Mammary epithelial cell (primary cell): ENCODE data around the gene TGFB3.

Source experiments
- EZH2 ChIP-seq: IDR thresholded peaks from 2 replicates; pipeline ENCODE4 v1.6.1; 2012; ENCODE audit warnings: low read length, inconsistent platforms, borderline replicate concordance
- TF ChIP-seq, protein P1 (sequence below), 2 donors: IDR thresholded peaks in 1 of 2; conservative IDR thresholded peaks in 1 of 2; 2 replicates each; pipeline ENCODE4 v1.5.1; 2011 to 2012; ENCODE audit warnings: inconsistent platforms in 2 of 2, low read length in 2 of 2, mild to moderate bottlenecking in 2 of 2, control low read depth in 1 of 2, low read depth in 1 of 2; ENCODE audit not compliant: insufficient read depth in 1 of 2; ENCODE audit errors: extremely low read depth in 1 of 2

DNA sequence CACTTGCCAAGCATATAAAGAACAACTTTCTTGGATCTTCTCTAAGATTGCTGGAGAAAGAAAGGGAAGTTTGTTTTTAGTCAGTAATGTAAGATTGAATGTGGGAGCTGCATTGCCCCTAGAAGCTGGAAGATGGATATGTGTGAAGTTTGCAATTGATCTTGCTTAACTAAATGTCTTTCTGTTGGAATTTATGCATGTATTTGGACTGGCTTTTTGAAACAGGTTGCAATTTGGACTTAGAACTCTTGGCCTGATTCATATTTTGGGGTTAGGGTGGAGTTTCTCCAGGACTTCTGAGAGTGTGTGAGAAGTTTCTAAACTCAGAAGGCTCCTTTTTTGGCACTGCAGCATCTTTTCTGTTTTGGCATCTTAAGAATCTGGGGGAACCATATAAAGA, 30.1 kb upstream of the TGFB3 start:
- TF ChIP-seq, protein P1, sequence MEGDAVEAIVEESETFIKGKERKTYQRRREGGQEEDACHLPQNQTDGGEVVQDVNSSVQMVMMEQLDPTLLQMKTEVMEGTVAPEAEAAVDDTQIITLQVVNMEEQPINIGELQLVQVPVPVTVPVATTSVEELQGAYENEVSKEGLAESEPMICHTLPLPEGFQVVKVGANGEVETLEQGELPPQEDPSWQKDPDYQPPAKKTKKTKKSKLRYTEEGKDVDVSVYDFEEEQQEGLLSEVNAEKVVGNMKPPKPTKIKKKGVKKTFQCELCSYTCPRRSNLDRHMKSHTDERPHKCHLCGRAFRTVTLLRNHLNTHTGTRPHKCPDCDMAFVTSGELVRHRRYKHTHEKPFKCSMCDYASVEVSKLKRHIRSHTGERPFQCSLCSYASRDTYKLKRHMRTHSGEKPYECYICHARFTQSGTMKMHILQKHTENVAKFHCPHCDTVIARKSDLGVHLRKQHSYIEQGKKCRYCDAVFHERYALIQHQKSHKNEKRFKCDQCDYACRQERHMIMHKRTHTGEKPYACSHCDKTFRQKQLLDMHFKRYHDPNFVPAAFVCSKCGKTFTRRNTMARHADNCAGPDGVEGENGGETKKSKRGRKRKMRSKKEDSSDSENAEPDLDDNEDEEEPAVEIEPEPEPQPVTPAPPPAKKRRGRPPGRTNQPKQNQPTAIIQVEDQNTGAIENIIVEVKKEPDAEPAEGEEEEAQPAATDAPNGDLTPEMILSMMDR (conservative IDR thresholded peaks at IDR 0.05 in 1 of 2, IDR thresholded peaks at IDR 0.05 in 1 of 2; ENCODE audit: extremely low read depth in 1 of 2, insufficient read depth in 1 of 2, low read depth in 1 of 2, low read length in 2 of 2), result no peak
- TF ChIP-seq EZH2, result no peak
